SKM-1 treated with dmso at 0.1 percent for 144 hours (cell line): ENCODE measurements around the gene GAPVD1.
A peak's percentile ranks its signal among the peaks of the same experiment; 100 is the strongest.
"Not testable (repeated sequence)": the region's sequence is repeated elsewhere in the genome, so short reads cannot be mapped to it uniquely, and the experiment has no call there.

Experiments
- DNase-seq: peaks from one replicate; lab custom pipeline; 2025; ENCODE audit not compliant: unreplicated experiment; lab: John Stamatoyannopoulos, UW

Gene GAPVD1

GRCh38 chr9:125261501-125262293, at the start of gene GAPVD1:
GAPVD1 (plus strand) TSS chr9:125261826; CDS start chr9:125298922, 37,096 bp downstream.
- DNase-seq = peak; percentile 92

GRCh38 chr9:125214186-125214585, 47.4 kb upstream of the GAPVD1 start:
- no peak for DNase-seq

- no peak for DNase-seq
Measured at GRCh38 chr9:125218621-125219020, 43.0 kb upstream of the GAPVD1 start.

GRCh38 chr9:125224858-125225257, 36.8 kb upstream of the GAPVD1 start:
- DNase-seq = not testable (repeated sequence)

GRCh38 chr9:125227761-125228160, 33.9 kb upstream of the GAPVD1 start:
- DNase-seq = no peak

- no peak for DNase-seq
Measured at GRCh38 chr9:125233678-125234077, 27.9 kb upstream of the GAPVD1 start.

- DNase-seq = not testable (repeated sequence)
Measured at GRCh38 chr9:125234099-125234498, 27.5 kb upstream of the GAPVD1 start.

GRCh38 chr9:125235804-125236519, 25.7 kb upstream of the GAPVD1 start:
- DNase-seq = no peak

- not testable (repeated sequence) for DNase-seq
Measured at GRCh38 chr9:125236520-125237159, 25.0 kb upstream of the GAPVD1 start.

GRCh38 chr9:125238127-125238914, 23.3 kb upstream of the GAPVD1 start:
- no peak for DNase-seq

- DNase-seq = no peak
Measured at GRCh38 chr9:125238915-125239446, 22.6 kb upstream of the GAPVD1 start.

GRCh38 chr9:125239631-125240597, 21.7 kb upstream of the GAPVD1 start:
- DNase-seq = no peak

- no peak for DNase-seq
Measured at GRCh38 chr9:125240649-125240999, 21.0 kb upstream of the GAPVD1 start.

- DNase-seq = peak; percentile 97
Measured at GRCh38 chr9:125241000-125241862, 20.4 kb upstream of the GAPVD1 start, which contains the start of gene HSPA5. HSPA5 (minus strand) TSS chr9:125241343; CDS start chr9:125241126, 217 bp downstream.

- DNase-seq = no peak
Measured at GRCh38 chr9:125241863-125242739, 19.5 kb upstream of the GAPVD1 start.

GRCh38 chr9:125243792-125244260, 17.8 kb upstream of the GAPVD1 start:
- no peak for DNase-seq

- DNase-seq = no peak
Measured at GRCh38 chr9:125246261-125246667, 15.4 kb upstream of the GAPVD1 start.
